ENCODE data around the gene FBXO7.

FBXO7 gene

DNA sequence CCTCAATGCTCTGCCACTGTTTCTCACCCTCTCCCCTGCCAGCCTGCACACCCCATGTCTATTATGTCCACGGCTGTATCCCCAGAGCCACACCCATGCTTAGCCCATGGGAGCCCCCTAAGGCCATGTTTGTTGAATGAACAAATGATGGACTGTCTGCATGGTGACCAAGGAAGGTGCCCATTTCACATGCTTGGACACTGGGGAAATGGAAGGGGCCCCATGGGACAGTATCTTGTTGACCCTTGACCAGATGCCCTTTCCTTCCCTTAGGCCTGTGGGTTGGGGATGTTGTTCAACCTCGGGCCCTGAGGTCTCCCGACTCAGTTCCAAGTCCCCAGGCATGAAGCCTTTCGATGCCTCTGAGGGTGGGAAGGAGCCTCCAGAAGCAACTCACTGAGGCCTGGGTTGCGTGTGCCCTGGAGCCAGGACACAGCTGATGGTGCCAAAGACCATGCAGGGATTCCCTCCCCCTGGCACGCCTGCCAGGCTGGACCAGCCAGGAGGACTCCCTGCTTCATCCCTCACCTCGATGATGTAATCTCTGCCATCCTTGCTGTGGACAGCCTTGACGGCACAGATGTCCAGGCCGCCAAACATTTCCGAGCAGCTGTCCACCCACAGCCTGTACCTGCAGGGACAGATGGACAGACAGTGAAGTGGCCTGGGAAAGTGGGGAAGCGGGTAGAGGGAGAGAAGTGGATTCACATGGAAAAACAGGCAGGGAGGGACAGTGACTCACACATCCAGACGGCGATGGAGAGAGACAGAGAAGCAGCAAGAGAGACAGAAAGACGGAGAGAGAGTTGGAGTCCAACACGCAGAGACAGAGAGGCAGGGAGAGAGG lies 58.9 kb downstream of the FBXO7 start:
- DNase-seq = no peak

DNA sequence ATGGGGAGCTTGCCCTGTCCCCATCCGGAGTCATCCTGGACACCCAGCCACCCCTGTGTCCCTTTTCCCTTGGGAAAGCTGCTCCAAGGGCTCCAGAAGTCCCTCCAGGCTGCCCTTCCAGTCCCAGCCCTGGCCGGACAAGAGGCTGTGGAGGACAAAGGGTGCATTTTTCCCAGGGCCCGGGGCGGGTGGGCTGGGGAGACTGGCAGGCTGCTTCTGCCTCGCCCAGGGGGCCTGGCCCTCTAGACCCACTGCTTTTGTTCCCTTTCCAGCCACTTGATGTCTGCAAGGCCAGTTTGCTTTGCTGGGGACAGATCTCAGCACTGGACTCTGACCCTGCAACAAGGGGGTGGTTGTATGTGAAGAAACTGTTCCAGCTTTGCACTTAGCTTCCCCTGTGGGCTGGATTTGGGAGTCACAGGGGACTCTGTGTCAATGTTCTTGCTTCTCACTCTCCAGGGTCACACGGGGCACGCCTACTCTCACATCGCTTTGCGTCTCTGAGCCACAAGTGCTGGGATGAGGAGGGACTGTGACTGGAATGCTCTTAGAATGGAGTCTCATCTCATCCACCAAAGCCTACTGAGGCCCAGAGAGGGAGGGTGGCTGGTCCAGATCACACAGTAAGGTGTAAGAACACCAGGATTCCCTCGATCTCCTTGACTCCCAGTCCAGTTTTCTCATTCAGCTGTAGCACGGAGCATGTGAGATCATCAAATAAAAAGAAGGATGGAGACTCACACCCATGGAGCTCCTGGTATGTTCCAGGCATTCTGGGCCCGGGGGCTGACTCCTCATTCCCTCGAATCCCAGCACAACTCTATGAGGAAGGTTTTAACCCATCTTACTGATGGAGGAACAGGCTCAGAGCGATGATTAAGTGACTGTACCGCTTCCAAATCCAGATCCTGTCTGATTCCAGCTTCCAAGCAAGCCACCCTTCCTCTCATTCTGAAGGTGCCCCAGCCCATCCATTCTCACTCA lies 59.9 kb downstream of the FBXO7 start:
- DNase-seq = no peak

DNA sequence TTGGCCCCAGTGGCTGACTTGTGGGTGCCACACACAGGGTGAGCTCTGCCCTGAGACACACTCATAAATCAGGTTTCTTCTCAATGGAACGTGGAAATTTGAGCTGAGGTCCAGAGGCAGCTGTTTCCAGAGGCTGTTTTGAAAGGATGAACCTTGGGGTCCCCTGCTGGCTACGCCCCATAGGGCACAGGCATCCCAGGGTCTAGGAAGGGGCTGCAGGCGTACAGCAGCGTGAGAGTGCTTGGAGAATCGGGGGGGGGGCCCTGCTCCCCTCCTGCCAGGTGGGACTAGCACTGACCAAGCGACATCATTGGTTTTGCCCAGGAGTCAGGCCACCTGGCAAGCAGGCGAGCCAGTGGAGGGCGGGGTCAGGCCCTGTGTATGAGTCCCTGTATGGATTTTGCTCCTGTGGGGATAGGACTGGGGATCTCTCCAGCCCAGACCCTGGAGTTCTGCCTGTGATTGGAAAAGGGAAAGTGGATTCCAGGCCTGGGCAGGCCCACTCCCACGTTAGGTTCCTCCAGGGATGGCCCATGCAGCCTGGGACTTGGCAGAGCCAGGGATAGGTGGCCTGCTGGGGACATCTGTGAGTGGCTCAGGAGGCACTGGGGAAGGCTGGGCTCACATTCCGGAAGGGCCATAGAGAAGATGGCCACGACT lies 61.0 kb downstream of the FBXO7 start:
- no peak for DNase-seq

DNA sequence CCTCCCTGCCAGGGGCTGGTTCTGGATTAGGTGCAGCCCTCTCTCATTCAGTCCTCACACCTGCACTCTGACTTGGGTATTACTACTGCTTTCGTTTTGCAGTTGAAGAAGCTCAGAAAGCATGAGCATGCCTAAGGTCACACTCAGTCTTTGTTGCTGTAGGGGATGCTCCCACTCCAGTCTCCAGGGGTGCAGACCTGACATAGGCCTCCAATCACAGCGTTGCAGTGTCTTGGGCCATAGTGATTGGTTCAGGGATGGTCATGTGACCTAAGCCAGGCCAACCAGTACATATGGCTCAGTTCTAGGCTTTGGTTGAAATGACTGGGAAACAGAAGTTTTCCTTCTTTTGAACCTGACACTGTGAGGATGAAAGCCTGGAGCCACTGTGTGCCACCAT lies 61.7 kb downstream of the FBXO7 start:
- no peak for DNase-seq

DNA sequence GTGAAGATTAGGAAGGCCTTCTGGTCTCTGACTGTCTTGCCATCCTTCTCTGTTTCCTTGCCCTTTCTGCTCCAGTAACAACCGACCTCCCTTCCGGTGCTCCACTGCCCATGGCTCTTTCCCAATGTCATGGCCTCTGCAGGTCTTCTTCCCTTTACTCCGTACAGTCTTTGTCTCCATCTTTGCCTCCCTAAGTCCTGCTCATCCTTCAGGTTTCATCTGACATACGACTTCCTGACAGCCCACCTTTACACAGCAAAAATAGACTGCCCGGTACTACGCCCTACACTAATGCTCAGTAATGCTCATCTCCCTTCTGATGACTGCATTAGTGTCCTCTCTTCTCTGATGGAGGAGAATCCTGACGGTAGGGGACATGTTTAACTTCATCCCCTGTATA lies 63.9 kb downstream of the FBXO7 start:
- DNase-seq = no peak

DNA sequence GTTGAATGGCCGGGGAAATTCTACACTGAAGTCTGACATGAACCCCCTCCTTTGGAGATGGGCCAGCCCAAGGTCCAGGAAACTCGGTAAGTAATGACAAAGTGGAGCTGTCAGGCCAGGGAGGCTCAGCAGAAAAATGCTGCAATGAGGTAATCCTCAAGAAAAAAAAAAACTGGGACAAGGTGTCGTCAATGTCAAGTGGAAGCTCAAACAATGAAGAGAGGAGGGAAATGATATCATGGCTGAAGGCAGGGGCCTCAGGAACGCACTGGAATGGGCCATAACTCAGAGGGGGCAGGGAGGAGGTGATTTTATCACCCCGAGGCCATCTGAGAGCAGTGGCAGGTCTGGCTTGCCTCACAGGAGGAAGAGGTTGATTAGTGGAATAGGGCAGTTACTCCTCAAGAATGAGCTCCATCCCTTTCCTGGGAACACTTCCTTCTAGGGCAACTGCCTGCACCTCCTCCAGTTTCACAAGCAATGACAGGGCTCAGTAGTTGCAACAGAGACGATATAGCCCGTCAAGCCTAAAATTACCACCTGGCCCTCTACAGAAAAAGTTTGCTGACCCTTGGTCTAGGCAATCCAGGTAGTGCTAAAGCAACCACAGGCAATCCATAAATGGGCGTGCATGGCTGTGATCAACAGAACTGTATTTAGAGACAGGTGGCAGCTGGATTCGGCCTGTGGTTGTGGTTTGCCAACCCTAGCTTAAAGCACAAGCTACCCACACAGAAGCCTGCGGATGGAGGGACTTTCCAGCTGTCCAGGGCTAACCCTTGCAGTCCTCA lies 65.2 kb downstream of the FBXO7 start:
- DNase-seq = no peak

DNA sequence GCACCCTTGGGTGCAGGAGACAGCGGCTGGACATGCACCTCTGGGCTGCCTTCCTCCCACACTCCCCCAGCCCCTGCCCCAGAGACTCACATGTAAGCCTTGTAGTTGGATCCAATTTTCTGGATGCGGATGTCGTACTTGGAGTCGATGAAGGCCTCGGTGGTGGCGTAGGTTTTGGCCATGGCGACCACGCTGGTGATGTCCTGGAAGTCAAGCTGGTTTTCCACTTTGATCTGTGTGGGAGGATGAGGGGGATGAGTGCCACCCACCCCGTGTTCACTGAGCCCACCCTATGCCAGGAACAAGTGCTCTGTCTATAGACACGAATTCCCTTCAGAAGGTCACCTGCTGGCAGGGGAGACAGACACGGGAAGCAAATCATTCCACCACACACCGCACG lies 66.9 kb downstream of the FBXO7 start:
- DNase-seq = no peak

DNA sequence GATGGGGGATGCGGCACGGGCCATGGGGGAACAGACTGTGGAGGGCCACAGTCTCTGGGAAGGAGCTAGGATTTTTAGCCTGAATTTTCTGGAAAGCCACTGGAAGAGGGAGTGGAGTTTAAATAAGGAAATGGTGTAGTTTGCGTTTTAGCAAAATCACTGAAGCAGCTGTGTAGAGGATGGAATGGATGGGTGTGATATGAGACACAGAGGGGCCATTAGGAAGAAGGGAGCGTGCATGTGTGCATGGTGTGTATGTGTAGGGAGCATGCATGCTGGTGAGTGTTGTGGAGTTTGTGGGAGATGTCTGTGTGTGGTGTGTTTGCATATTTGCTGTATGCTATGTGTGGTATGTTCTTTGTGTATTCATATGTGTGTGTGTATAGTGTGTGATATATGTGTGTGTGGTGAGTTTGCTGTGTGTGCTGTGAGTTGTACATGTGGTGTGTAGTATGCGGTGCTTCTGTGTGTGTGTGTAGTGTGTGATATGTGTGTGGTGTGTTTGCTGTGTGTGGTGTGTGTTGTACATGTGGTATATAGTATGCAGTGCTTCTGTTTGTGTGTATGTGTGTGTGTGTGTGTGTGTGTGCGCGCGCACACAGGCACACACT lies 67.6 kb downstream of the FBXO7 start:
- DNase-seq = no peak

DNA sequence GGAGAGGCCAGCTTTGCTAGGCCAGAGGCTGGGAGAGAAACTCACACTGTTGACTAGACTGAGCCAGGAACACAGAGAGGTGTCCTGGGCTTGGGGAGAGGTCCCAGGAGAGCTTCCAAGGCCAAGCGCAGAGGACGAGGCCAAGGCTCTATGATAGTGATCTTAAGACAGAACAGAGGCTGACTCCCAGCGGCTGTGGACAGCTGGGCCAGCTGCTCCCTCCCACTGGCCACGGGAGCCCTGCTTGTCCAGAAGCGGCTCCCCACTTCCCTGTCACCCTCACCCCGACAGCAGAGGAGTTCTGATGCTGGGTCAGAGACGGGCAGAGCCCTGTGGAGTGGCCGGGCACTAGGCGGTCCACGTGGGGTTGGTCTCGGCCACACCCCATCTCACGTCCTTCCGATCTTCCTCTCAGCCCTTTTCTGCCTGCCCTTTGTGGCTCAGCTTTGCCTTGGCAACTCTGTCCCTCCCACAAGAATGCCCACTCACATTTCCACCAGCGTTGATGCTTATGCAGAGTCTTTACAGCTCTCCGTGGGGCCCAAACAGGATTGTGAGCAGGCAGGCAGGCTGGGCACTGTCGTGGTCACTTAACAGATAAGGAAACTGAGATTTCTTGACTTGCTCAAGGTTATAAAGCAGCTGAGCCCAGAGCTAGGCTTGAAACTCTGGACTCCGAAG lies 68.2 kb downstream of the FBXO7 start:
- no peak for DNase-seq

DNA sequence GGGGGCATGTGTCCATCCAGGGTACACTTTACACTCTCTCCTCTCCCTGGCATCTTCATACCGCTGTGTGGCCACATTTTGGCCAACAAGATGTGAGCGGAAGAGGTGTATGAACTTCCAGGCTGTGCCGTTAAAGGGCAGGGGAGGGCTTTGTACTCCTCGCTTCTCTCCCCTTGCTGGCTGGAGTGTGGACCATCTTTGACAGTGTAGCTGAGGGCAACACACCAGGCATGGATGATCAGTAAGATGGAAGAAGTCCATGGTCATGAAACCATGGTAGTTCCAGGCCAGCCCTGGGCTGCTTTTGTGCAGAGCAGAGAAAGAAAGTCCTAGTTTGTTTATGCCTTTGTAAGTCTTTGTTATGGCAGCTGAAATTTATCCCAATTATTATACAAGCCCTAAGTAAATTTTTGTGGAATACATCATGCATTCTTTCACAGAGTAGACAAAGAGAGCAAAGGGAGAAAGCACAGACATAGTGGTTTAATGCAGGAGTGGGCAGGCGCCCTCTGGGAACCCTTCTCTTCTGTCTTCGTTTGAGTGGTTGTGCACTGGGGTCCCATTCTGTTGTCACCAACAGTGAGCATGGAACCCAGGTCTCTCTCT lies 70.4 kb downstream of the FBXO7 start:
- DNase-seq = no peak

DNA sequence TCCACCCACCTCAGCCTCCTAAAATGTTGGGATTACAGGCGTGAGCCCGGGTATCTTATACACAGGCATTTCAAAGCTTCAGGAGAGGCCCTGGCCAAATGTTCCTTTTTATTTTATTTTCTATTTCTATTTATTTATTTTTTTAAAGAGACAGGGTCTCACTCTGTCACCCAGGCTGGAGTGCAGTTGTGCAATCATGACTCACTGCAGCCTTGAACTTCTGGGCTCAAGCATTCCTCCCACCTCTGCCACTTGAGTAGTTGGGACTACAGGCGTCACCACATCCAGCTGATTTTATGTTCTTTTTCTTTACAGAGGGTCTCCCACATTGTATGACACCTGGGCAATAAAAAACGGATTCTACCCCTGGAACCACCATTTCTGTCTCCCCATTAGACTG lies 71.2 kb downstream of the FBXO7 start:
- DNase-seq = no peak

DNA sequence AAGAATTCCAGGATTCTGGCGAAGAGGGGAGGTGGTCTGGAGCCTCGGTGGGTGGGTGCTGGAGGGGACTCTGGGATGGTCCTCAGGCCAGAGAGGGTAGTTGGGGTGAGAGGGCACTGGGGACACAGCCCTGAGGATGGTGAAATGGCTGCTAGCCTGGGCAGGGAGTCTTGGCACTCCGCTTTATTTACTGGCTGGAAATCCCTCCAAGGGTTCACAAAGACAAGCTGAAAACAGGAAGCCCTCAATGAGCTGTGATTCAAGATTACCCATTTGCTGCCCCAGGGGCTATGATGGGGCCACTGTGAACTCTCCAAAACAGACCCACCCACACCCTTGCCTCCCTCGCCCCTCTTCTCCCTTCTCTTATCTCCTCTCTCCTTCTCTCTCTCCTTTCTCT lies 71.9 kb downstream of the FBXO7 start:
- DNase-seq = no peak

DNA sequence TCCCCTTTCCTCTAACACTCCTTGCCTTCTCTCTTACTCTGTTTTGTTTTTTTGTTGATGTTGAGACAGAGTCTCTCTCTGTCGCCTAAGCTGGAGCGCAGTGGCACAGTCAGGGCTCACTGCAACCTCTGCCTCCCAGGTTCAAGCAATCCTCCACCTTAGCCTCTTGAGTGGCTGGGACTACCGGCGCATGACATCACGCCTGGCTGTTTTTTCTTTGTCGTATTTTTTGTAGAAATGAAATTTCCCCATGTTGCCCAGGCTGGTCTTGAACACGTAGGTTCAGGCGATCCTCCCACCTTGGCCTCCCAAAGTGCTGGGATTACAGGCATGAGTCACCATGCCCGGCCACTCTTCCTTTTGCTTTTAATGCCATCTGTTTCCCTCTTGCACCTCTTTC lies 72.3 kb downstream of the FBXO7 start:
- no peak for DNase-seq

DNA sequence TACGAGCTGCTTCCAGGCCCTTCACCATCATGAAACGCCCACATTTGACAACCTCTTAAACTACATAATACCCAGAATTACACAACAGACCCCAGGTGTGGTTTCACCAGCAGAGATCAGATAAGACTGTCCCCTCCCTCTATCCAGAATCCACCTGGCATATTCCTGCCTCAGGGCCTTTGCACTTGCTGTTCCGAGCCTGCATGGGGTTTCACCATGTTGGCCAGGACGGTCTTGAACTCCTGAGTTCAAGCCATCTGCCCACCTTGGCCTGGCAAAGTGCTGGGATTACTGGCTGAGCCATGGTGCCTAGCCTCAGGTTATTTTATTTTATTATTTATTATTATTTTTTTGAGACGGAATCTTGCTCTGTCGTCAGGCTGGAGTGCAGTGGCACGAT lies 73.4 kb downstream of the FBXO7 start:
- DNase-seq = no peak
